Endometrium (tissue), 2 donors: ENCODE data around the gene ARSK.

Experiments
- FAIRE-seq: peaks from 2 replicates; lab custom pipeline; 2012; peaks lifted over from hg19 to GRCh38; lab: Jason Lieb, UNC
- donor health status: control.
- donor health status: control.

The ARSK gene

DNA sequence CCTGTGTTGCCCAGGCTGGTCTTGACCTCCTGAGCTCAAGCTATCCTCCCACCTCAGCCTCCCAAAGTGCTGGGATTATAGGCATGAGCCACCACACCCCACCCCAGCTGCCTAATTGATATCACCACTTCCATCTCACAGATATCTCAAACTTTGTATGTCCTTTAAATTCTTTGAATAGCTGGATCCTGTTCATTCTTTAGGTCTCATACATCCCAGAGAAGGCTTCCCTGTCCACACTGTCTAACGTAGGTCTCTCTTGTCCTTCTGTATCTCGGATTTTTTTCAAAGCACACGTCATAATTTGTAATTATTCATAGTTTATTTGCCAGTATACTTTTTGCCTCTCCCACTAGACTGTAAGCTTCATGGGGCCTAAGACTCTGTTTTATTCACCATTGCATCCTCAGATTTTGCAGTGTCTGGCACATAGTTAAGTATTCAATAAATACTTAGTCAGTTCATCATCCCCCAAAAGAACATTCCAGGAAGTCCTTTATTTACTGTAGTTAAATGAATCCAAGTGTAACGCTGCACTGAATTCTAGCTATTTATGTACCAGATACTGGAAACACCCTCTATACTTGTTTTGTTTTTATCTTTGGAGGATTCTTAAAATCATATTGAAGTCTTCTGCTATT lies 10.5 kb downstream of the ARSK start:
- FAIRE-seq = no peak

DNA sequence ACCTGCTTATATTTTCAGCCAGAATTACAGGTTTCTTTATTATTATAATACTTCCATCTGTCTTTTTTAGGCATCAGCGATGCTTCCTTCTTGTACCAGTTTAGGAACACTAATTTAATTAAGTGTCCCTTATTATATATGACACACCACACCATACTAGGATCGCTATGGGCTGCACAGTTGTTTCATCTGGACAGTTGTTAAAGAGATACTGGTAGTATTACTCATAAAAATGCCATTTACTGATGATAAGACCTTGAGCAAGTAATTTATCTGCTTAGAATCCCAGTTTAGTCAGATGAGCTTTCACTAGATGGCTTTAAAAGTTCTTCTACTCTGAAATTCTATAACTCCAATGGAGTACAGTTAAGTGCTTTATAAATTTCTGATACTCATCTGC lies 17.1 kb downstream of the ARSK start:
- FAIRE-seq = no peak

DNA sequence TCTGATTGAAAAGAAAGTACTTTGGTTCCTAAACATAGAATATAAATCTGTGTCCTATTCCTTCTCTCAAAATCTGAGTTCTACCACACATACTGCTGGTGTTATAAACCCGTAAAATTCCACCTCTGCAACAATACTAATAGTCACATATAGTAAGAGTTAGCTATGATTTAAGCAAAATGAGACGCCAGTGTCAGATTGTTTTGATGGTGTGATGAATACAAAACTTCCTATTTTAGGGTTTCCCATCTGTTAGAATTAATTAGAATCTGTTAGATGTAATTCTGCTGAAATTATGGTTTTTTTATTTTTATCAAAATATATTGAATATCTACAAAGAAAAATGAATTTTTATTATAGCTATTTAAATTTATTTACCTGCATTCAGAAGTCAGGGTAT lies 26.7 kb downstream of the ARSK start:
- FAIRE-seq = no peak

DNA sequence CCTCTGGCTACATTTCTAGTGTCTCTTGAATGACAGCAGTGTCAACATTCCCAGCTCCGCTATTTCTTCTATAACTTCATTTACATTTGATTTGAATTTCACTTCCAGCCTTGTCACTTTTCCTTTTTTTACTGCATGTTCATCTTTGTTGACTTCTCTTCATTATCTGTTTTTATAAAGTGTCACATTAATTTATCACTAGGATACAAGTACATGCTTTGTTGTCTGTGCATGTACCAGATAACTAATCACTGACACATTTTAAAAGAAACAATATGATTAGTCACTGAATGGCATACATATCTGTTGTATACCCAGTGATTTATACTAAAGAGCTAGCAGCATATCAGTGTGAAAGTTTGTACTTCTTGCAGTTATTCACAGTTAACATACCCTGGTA lies 29.1 kb downstream of the ARSK start:
- no peak for FAIRE-seq

DNA sequence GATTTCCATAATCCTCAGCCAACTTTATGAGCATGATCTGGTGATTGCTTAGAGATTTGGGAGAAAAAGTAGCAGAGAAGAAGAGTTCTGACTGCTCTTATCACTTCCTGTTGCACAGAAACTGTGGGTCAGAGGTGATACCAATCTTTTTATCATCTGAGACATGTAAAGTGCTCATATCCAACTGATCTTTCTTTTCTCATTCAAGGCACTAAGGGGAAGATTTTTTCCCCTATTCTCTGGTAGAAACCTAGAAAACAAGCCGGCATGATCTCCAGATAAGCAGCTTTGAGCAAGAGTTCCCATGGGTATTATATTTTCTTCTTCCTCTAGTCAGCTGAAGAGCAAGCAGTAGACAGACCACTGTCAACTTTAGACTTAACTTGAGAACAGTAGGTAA lies 36.0 kb downstream of the ARSK start:
- FAIRE-seq = no peak

DNA sequence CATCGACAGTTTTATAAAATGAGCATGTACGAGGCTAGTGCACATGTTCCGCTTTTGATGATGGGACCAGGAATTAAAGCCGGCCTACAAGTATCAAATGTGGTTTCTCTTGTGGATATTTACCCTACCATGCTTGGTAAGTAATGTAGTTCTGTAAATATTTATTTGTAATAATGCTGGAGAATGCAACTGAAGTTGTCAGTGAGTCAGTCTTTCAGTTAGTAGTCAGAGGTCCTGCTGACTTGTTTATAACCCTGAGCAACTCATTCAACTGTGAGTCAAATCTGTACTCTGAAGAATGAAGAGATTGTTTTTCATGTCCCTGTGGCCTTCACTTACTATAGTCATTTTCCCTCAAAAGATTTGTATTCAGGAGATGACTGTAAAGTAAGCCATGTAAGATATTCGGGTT lies 36.6 kb downstream of the ARSK start:
- FAIRE-seq = no peak

DNA sequence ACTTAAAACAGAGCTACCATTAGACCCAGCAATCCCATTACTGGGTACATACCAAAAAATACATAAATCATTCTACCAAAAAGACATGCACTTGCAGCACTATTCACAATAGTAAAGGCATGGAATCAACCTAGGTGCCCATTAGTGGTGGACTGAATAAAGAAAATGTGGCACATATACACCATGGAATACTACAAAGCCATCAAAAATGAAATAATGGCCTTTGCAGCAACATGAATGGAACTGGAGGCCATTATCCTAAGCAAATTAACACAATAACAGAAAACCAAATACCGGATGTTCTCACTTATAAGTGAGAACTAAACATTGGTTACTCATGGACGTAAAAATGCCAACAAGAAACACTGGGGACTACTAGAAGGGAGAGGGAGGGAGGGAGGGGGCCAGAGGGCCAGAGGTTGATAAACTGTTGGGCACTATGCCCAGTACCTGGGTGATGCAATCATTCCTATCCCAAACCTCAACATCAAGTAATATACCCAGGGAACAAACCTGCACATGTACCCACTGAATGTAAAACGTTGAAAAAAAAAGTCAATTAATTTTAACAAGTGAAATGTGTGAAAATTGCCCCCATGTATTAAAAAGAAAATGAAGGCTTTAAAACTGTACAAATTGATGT lies 40.5 kb downstream of the ARSK start:
- FAIRE-seq = no peak

DNA sequence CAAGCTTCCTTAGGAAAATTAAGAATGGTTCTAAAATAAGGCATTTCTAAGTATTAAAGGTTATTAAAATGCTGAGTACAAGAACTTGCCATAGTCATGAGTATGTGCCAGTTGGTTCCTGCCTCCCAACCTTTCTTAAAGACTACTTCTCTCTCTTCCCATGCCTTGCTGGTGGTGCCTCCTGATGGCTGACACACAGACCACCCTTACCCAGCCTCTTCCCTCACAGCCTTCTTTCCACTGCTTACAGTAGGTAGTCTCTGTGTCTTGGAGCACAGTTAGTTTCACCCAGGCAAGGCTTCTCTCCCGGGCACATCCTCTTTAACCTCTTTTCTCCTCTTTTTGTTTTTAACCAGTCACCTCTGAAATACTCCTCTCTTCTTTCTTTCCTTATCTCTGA lies 44.4 kb downstream of the ARSK start:
- FAIRE-seq = no peak

DNA sequence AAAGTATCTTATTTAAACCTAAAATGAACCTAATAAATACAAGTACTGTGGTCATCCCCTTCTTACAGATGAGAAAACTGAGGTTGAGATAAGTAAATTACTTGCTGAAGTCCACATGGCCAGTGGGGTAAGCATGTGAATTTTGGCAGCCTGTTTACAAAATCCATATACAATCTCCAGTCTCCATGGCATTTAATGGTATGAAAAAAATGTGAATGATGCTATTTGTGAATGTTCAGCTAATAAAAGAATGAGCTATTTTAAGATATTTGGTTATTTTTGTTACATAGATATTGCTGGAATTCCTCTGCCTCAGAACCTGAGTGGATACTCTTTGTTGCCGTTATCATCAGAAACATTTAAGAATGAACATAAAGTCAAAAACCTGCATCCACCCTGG lies 45.7 kb downstream of the ARSK start:
- no peak for FAIRE-seq

DNA sequence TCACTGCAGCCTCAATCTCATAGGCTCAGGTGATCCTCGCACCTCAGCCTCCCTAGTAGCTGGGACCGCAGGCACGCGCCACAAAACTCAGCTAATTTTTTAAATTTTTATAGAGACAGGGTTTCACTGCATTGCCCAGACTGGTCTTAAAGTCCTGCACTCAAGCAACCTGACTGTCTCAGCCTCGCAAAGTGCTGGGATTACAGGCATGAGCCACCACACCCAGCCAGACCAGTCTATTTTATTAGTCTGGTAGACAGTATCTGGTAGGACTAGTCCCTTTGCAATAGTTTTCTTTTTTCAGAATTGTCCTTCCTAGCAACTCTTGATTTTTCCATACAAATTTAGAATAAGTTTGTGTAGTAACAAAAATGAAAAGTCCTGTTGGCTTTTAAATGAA lies 50.9 kb downstream of the ARSK start:
- FAIRE-seq = no peak

DNA sequence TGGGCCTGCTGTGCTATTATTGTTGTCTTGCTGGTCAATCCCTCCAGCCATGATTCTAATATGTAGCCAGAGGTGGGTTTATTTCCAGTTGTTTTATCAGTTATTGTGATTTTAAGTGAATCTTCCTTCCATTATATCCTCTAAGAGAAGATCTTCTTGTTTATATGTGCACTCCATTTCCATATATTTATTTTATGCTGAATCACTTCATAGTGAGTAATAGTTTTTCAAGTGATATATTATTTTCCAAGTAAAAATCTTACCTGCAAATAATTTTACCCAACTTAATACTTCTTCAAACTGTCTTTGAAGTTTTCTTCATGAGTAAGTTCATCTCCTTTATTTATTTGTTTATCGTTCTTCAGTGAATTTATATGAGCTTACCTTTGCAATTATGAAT lies 51.5 kb downstream of the ARSK start:
- peak; percentile 54 for FAIRE-seq

DNA sequence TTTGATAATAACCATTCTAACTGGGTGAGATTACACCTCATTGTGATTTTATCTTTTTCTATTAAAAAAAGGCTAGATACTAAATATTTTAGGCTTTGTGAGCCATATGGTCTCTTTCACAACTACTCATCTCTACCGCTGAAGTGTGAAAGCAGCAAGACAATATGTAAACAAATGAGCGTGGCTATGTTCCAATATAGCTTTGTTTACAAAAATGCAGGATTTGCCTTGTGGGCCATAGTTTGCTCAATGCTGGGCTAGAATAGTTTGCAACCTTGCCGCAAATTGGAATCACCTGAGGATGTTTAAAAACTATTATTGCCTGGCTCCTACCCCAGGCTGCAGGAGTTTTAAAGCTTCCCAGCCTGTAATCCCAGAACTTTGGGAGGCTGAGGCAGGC lies 54.8 kb downstream of the ARSK start:
- peak; percentile 33 for FAIRE-seq

DNA sequence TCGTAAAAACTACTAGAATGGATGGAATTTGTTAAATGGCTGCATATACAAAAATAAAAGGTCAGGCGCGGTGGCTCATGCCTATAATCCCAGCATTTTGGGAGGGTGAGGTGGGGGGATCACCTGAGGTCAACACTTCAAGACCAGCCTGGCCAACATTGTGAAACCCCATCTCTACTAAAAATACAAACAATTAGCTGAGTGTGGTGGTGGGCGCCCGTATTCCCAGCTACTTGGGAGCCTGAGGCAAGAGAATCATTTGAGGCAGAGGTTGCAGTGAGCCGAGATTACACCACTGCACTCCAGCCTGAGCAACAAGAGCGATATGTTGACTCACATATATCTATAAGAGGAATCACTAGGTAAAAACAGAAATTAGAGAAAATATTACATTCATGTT lies 55.6 kb downstream of the ARSK start:
- no peak for FAIRE-seq

DNA sequence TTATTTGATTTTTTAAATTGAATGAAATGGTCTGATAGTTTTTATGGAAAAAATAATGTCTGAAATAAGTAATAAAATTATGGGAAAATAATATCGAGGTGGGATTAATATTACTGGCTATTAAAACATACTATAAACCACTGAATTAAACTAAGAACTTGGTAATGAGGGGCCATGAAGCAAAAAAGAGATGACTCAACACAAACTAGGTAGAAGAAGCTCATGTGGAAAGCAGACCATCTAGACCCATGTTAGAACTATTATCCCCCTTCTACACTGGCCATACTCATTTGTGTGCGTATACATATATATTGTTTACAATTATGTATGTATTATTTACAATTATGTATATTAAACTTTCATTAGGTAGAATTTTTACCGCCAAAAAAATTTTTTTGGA lies 56.5 kb downstream of the ARSK start:
- FAIRE-seq = no peak

DNA sequence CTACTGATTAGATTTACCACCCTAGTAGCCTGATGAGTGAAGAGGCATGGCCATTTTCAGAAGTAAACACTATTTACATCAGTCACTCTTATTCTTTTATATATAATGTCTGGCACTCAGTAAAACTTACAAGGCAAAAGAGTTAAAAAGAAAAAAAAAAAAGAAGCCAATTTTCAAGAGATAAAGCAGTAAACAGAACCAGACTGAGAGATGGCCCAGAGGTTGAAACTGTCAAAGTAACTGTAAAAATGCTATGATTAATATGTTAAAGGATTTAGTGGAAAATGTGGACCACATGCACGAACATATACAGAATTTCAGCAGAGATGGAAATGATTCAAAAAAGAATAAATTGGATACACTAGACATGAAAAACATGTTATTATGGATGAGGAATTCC lies 58.6 kb downstream of the ARSK start:
- FAIRE-seq = no peak

DNA sequence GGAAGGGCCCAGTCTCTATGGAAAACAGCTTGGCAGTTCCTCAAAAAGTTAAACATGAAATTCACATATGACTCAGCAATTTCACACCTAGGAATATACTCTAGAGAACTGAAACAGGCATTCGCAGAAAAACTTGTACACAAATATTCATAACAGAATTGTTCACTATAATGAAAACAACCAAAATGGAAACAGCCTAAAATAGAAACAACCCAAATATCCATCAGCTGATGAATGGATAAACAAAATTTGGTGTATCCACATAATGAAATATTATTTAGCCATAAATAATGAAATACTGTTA lies 60.2 kb downstream of the ARSK start:
- no peak for FAIRE-seq

DNA sequence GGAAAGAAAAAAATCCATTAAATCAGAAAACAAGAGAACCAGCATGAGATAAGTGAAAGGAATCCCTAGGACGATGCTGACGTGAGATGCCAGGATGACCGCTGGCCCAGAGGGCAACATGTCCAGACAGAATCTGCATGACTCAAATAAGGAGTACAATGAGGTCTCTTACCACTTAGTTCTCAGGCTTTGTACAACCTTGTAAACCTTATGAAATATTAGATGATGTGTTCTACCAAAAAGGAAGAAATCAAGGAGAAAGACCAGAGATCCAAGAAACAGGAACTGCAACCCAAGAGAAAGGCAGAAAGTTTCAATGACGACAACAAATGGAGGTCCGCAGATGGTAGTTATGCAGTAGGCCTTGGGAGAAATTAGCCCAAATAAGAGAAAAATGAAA lies 62.2 kb downstream of the ARSK start:
- no peak for FAIRE-seq

DNA sequence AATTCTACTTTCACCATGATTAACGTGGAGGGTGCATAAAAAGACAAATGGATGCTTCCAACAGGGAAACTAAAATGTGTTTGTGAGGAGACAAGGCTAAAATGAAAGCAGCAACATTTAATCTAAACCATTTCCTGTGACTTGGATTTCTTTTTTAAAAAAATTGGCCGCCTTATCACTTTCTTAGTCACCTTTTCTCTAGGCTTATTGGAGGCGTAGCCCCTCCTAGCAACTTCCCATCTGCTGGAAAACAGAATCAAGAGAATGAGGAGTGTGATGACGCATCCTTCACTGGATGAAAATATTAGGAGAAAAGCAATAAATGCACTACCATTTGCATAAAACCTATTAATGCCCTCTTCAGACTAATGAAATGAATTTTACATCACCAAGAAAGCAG lies 64.2 kb downstream of the ARSK start:
- no peak for FAIRE-seq

DNA sequence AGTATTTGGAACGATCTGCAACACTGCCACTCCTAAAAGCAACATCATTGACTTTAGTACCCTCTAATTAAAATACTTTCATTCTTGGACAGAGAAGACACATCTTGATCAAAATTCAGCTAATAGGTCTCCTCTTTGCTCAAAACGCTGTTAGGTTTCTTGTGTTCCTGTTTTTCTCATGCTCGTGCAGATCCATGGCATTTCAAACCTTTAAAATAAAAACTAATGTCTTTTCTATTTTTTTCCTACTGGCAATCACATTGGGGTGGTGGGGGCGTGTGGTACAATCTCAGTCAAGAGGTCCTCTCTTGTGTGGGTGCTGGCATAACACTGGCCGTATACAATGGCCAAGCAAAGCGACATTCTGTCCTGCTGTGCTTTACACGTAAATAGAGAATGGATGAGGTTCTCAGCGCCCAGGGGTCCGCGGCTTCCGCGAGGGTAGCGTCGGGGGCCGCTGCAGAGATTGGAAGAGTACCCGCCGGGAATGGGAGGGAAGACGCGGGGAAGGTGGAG lies 64.7 kb downstream of the ARSK start:
- no peak for FAIRE-seq

DNA sequence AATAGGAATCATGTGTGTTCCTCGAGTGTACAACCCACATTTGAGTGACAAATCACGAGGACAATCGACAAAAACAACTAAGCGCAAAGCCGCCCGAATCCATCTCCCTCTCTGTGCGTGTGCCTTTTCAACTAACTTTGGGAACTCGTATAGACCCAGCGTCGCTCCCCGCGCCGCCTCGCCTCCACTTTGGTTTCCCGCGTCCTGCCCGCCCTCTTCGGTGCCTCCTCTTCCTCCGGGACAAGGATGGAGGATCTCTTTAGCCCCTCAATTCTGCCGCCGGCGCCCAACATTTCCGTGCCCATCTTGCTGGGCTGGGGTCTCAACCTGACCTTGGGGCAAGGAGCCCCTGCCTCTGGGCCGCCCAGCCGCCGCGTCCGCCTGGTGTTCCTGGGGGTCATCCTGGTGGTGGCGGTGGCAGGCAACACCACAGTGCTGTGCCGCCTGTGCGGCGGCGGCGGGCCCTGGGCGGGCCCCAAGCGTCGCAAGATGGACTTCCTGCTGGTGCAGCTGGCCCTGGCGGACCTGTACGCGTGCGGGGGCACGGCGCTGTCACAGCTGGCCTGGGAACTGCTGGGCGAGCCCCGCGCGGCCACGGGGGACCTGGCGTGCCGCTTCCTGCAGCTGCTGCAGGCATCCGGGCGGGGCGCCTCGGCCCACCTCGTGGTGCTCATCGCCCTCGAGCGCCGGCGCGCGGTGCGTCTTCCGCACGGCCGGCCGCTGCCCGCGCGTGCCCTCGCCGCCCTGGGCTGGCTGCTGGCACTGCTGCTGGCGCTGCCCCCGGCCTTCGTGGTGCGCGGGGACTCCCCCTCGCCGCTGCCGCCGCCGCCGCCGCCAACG lies 65.3 kb downstream of the ARSK start, which contains the start of gene GPR150:
TSS of gene GPR150 (plus strand) at position 58 of the 840 bp plus-strand sequence. CDS start at position 247, 189 bp downstream.
- FAIRE-seq = no peak

DNA sequence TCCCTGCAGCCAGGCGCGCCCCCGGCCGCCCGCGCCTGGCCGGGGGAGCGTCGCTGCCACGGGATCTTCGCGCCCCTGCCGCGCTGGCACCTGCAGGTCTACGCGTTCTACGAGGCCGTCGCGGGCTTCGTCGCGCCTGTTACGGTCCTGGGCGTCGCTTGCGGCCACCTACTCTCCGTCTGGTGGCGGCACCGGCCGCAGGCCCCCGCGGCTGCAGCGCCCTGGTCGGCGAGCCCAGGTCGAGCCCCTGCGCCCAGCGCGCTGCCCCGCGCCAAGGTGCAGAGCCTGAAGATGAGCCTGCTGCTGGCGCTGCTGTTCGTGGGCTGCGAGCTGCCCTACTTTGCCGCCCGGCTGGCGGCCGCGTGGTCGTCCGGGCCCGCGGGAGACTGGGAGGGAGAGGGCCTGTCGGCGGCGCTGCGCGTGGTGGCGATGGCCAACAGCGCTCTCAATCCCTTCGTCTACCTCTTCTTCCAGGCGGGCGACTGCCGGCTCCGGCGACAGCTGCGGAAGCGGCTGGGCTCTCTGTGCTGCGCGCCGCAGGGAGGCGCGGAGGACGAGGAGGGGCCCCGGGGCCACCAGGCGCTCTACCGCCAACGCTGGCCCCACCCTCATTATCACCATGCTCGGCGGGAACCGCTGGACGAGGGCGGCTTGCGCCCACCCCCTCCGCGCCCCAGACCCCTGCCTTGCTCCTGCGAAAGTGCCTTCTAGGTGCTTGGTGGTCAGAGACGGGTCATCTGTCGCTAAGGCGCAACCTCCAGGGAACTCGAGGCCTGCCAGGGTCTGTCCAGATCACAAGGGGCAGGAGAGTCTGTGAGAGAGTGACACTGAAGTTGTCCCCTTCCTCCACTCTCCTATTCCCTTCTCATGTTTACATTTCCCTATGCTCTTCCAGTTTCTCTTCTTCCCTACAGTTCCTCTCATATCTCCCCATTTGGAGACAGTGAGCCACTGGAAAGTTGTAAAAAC lies 66.3 kb downstream of the ARSK start:
- FAIRE-seq = no peak
